AG08396 (cell line): Measurements from ENCODE around the gene PNLIPRP2.

Experiments
- DNase-seq: peaks from one replicate; pipeline ENCODE4 v3.0.0; 2012; ENCODE audit warnings: low spot score, mixed read lengths

The PNLIPRP2 gene

DNA sequence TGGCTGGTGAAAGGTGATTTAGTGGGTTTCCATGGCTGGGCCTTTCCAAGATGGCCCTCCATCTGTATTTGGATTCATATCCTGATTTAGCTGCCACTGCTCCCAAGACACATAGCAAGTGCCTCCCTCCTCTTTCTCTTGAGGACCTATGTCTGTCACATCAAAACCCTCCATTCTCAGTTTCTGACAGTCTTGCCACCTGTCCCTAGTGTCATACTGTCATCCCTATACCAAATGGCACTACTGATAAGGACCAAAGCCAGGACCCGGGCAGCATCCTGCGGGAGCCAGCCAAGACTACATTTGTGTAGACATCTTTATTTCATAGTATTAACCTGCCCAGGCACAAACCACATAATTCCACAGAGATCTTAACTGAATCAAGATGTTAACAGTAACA lies 34.8 kb downstream of the PNLIPRP2 start:
- no peak for DNase-seq

DNA sequence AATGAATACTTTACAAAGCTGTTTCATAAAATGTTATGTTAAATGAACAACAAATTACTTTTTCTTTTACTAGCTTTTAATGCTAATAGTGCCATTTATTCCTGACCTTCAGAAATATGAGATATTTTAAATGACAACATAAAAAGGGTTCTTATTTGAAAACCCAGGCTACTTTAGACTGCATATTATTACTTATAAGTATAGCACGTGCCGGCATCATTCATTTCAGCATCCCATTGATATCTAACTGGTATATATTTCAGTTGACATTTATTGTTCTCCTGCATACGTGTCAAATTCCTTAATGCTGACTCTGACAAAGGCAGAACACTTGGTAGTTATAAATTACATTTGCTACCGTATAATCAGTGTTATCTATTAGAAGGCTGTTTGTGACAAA lies 35.3 kb downstream of the PNLIPRP2 start:
- DNase-seq: no peak

DNA sequence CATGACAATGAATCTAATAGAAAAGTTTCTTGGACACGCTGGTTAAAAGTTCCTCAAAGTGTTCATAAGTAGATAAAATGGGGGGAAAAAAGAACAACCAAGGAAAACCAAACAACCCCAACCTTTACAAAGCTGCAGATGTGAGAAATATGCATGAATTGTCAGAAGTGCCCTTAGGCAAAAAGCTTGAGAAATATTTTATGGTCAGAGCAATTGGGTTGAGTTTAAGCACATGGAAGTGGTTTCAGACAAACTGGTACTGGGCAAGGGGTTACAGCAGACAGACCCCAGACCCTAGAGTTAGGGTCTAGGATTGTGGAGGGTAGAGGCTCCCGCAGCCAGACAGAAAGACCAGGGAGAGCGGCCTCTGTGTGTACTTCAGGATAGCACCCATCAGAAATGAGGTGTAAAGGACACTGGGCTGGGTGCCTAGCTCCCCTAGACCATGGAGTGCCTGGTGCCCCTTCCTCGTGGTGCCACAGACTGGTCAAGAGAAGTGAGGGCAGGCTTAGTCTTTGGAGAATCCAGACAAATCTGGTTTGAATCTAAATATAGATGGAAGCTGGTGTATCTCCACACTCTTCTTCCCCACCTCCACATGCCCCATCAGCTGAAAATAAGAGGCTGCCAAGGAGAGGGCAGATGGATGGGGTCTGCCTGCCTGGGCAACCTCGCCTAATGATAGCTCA lies 37.3 kb downstream of the PNLIPRP2 start:
- no peak for DNase-seq

DNA sequence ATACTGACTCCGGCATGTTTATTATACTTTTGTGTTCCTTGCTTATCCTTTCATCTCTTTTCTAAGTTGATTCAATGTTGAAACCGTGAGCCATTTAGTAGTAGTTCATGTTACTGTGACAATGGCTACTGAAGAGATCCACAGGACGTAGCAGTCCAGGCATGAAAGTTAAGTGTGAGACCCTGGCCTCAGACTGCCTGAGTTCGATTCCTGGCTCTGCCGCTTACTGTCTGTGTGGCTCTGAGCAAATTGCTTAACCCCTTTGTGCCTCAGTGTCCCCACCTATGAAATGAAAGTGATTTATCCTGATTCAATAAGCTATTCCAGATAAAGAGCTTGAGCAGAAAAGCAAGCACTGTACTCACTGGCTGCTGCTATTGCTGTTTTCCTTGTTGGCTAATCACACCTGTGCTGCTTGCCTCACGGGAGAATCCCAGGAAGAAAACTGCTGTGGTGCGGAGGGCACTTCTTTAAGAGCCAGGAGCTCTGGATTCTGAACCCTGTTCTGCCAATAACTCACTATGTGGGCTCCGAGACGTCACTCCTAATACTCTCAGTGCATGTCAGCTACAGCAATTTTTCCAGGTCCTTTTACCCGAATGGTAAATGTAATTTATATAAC lies 38.4 kb downstream of the PNLIPRP2 start:
- no peak for DNase-seq

DNA sequence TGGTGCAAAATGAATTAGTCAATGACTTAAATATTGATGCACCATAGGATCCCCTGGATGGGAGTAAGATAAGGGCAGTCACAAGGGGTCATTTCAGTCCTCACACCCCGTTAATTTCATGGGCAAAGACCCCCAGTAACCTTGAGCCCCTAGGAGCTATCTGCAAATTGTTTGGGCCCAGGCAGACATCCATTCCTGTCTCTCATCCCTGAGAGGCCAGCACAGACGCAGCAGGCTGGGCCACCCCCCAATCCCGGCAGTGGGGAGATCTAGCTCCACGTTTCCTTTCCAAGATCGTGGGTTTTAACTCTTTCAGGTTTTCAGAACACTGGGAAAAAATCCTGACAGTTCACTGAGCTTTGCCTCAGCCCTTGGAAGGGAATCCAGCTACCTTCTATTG lies 40.1 kb downstream of the PNLIPRP2 start:
- no peak for DNase-seq

DNA sequence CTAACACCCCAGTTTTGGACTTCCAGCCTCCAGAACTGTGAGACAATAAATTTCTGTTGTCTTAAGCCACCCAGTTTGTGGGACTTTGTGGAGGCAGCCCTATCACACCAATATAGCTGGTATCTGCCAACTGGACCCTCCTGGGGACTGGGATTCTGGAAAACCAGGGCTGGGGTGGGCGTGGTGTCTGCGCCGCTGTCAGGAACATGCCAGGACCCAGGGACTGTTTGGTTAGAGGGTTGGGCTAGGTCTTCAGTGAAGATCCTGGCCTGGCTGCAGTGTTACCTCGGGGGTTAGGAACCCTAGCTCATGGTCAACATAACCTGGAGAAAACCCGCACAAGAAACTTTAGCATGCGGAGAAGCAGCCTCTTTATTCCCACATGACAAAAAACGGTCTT lies 42.6 kb downstream of the PNLIPRP2 start:
- DNase-seq: peak; percentile 3

DNA sequence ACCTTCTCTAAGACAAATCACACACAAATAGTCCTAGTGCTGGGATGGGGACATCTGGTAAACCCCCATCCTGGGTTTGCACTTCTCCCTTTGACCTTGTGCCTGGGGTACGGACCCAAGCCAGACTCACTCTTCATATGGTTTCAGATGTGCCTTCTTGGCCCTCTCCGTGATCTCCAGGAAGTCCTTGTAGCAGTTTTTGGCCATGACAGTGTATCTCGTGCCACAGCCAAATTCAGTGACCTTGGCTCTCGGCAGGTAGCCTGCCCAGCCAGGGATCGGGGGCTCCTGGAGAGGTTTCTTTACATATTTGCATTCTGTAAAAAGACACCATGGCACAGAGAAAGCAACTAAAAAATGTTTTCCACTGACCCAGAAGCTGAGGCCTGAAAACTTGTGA lies 43.9 kb downstream of the PNLIPRP2 start:
- DNase-seq: no peak

DNA sequence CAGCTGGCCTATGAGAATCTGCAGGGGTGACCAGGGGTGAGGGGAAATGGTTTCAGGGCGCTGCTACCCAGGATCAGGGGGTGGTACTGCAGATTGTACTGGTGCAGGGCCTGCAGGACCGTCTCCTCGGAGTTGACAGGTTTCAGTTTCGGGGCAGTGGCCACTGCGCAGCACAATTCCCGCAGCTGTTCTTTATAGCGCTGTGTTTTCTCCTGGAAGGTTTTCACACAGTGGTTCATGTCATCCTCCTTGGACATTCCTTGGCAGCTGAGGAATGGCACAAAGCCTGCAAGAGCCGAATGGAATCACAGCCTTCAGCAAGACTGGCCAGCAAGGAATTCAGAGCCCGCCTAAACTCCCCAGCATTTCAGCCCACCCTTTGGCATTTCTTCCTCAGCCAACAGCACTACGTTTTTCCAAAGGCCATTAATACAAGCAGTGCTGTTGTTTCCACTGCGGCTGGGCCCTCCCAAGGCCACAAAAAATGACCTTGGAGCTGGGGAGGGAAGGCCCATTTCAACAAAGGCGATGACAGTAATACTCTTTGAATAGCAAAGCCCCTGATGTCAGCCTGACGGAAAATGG lies 44.9 kb downstream of the PNLIPRP2 start:
- DNase-seq: peak; percentile 33

DNA sequence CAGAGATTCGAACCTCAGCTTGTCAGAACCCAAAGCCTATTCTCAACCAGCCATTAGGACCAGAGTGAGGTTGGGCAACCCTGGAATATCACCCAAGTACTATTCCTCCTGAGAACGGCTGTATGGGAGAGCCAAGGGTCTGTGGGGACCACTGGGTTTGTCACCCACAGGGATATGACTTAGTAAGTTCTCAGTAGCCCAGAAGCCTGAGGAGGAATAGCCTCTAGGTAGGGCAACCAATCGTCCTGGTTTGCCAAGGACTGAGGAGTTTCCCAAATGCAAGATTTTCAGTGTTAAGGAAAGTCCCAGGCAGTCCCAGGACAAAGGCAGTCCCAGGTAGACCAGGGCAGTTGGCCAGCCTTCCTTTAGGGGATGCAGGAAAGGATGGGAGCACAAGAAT lies 46.7 kb downstream of the PNLIPRP2 start:
- DNase-seq: no peak

DNA sequence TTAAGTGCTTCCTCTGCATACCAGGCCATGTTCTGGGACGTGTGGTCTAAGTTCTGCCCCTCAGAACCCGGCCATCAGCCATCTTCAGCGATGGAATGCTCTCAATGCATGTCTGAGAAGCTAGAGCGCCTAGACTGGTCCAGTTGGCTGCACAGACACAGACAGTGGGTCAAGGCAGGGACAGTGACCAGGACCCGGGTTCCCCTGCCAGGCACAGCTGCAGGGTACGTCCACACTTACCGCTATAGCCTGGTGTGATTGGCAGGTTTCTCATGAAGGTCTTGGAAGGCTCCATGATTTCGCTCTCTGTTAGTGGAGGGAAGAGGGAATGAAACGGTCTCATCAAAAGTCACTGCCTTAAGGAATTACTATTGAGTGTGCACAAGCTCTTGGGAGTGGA lies 47.3 kb downstream of the PNLIPRP2 start:
- no peak for DNase-seq

DNA sequence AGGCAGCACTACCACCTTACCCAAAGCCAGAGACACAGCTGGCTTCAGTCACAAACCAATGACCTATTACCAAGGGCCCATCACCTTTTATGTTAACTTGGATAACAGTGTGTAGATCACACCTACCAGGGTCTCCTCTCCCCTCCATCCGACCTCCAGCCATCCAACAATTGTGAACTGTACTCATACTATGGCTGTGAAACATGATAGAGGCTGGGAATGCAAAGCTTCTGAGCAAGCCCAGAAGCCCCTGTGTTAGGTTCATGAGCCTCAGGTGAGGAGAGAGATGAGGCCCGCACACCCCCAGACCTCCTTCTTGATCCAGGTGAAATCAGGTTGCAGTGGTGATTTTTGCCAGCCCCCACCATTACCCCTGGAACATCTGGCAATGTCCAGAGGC lies 47.7 kb downstream of the PNLIPRP2 start:
- DNase-seq: no peak

DNA sequence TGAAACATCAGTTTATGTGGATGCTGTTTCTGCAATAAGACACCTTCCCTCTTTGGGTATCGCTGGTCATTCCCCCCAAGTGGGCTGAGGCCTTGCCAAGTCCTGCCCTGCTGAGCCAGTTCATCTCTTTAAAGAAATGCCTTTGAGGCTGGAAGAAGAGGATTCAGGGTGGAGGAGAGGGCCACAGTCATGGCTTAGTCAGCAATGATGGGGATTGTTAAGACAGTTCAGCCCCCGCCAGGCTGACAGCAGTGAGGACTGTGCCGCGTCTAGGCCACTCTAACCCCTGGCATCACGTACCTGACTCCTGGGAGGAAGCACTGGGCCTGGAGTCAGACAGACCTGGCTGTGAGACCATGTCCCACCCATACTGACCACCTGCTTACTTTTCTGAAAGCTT lies 48.3 kb downstream of the PNLIPRP2 start:
- DNase-seq: no peak

DNA sequence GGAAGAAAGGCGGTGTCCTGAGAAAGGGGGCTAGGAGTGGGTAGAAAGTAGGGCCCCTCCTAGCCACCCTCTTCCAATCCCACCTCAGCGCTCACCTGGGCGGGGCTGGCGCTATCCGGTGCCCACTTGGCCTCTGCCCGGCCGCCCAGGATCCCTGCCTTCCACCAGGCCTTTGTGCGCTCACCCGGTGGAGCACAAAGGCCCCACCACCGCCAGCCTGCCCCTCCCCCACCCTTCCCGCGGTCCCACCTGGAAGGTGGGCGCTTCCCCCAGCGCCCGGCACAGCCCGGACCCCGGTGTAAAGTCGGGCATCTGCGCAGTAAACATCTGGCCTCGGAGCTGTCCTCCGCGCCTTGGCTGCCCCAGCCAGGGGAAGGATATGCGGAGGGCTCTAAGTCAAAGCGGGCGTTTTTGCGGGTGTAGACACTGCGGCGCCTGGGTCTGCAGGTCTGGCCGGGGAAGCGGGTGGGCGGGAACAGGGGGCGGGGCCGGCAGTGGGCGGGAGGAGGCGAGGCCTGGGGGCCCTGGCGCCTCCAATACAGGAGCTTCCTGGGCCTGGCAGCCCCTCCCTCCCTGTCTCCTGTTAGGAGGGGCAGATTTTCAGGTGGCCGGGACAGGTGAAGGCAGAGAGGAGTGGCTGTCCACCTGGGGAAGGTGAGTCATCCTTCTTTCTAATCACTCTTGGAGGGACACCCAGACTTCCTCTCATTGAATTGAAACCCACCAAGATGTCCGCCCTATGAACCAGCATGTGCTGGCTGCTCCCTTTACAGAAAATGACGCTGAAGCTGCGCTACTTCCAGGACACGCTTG lies 49.3 kb downstream of the PNLIPRP2 start:
- DNase-seq: no peak

DNA sequence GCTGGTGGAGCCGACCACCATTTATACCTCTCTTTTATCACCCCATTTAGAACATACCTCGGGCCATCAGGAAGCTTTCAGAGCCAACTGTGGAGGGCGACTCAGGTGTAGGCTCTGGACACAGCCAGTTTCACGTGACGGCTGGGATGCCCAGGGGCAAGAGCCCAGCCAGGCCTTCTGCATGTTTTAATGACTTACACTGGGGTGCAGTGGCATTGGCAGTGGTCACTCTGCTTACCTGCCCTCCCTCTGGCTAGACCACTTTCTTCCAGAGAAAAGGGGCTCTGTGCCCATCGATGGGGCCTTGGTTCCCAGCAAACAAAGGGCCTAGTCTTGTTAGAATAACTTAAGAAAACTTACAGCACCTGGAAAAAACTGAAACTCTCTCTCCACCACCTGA lies 50.0 kb downstream of the PNLIPRP2 start:
- no peak for DNase-seq

DNA sequence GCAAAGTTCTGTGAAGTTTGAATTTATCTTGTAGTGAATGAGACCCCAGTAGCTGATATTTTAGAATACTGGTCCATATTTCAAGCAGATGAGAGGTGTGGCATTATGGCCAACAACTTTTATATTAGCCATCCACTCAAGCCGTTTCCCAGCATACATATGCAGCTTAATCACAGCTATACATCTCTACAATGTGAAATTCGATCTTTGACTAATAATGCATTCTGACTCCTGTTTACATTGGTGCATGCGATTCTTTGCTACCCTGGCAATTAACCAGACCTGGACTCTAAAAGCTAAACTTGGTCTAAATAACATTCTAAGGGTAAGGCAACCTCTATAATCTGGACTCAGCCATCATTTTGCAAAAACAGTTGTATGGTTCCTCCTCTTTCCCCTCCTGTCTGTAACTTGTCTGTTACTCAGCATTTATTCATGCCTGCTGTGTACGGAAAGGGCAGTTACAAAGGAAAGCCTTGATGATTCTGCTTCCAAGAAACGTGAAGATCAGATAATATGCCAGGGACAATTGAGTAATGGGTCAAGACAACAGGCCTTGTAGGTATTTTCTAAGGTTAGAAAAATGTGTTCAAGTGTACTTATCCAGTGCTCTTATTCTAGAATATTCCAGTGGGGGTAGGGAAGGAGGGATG lies 50.6 kb downstream of the PNLIPRP2 start:
- DNase-seq: no peak

DNA sequence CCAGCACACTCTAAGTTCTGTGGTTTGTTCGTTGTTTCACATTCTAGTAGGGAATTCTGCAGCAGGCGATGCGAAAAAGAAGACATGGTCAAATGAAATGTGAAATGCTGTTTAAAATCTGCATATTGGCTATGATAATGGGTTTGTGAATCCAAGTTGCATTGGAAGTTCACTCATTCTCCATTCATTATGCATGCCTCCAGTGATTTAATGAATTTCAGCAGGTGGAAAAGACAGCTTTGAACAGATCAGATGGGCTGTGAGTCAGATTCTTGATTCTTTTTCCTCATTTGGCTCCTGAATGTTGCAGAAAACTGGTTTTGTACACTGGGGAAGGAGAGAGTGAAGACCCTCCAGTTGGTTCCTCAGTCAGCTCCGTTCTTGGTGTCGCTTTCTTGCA lies 52.1 kb downstream of the PNLIPRP2 start:
- no peak for DNase-seq

DNA sequence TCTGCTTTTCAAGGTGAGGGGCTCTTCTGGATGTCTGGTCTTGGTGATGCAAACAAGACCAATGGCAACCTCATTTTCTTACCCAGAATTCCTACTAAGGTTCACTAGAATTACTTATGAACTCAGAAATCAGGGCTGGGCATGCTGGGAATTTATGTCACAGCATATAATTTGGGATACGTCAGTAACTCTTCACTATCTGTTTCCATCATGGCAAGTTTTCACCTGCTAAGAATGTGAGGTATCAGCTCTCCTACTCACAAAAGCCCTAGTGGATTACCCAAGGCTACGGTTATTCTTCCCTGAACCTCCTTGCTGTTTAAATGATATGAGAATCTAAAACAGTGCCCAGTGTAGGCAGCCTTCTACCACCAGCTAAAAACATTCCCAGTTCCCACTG lies 53.1 kb downstream of the PNLIPRP2 start:
- no peak for DNase-seq

DNA sequence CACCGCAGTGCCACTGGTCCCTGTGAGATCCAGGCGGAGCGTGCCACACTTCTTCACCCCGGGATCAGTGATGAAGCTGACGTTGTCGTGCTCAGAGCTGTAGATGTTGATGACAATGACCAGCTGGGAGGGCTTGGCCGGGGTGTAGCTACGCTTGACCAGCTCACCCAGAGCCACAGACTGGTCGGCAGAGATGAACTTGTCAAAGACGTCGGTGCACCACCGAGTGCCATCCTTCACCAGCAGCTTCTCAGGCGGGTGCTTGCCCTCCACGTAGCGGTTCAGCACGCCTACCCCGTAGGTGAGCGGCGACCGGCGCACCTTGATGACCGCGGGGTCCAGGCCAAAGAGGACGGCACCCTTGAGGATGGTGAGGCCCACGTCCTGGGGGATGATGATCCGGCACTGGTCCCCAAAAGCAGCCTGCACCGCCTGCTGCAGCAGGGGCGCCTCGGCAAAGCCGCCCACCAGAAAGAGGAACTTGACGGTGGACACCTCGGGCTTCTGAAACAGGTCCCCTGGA lies 54.2 kb downstream of the PNLIPRP2 start:
- no peak for DNase-seq

DNA sequence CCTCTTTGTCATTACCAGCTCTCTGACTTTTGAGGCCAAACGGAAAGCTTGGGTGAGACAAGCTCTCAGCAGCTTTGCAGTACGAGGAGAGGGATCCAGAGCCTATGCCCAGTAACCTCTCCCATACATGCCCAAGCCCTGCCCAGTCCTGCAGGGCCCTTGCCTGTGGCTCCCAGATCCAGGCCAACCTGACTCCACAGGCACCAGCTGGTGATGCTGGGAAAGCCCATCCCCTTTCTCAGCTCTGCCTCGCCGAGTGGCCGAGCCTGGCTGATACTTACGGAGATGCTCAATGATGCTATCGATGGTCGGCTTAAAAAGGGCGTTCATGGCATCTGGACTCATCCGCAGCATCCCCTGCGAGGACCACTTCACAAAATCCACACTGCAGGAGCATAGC lies 55.4 kb downstream of the PNLIPRP2 start:
- no peak for DNase-seq

DNA sequence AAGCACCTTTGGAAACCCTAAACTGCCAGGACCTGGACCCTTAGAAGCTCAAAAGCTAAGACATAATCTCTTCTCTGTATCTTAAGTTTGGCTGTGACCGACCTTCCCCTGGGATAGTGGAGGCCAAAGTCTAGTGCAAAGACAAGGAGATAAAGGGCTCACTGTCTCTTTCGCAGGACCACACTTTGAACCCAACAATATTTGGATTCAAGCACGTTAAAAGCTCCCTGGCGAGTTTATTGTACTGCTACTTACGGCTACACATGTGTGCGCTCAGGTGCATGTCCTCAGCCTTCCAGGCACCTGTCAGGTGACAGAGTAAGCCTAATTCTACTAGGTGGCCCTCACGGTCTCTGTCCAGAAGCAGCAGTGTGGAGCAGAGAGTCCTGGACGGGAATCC lies 55.9 kb downstream of the PNLIPRP2 start:
- no peak for DNase-seq

DNA sequence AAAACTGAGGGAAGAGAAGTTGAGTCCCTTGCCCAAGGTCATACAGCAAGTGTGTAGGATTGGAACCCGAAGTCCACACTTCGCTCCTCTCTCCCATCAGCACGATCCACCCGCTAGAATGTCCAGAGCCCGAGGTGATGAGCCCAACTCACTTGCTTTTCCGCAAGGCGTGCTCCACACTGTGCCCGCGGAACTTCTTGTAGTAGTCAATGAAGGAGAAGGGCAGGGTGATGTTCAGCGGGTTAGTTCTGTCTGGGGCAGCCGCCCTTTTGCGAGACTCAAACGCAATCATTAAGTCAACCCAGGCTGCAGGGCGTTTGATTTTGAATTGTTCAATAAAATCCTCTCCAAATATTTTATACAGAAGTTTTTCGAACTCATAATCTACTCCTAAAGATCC lies 58.6 kb downstream of the PNLIPRP2 start:
- DNase-seq: no peak

DNA sequence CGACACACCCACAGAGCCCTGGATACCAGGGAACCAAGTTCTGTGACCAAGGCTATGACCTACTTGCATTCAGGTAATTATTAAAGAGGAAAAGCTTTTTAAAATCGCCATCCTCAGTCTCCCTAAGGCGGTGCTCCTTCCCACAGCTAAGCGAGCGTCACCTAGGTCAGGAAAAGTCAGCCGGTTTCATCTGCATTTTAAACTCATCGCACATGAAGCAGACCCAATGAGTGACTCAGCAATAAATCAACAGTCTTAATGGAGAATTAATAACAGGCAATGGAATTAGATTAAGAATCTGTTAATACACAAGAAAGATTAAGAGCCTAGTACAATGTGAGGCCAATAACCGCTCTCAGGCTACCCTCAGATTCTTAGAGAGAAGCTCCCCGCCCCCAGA lies 62.4 kb downstream of the PNLIPRP2 start:
- DNase-seq: no peak
